Epithelial cell of esophagus (primary cell): ENCODE data around the gene ODAD3.
"Not testable (repeated sequence)": the region's sequence is repeated elsewhere in the genome, so short reads cannot be mapped to it uniquely, and the experiment has no call there.

Experiments
- DNase-seq: peaks from one replicate; pipeline ENCODE4 v3.0.0; 2010; ENCODE audit warnings: low read depth
- H3K4me3 ChIP-seq: 2 replicates; pipeline ENCODE4 v1.5.1; 2011; ENCODE audit warnings: mild to moderate bottlenecking, low read length, control low read depth
- CTCF ChIP-seq: IDR thresholded peaks from 2 replicates; pipeline ENCODE4 v1.5.1; 2011; ENCODE audit warnings: low read depth, mild to moderate bottlenecking, low read length, control low read depth, inconsistent platforms; ENCODE audit not compliant: insufficient read depth; ENCODE audit errors: missing control alignments

Gene ODAD3

DNA sequence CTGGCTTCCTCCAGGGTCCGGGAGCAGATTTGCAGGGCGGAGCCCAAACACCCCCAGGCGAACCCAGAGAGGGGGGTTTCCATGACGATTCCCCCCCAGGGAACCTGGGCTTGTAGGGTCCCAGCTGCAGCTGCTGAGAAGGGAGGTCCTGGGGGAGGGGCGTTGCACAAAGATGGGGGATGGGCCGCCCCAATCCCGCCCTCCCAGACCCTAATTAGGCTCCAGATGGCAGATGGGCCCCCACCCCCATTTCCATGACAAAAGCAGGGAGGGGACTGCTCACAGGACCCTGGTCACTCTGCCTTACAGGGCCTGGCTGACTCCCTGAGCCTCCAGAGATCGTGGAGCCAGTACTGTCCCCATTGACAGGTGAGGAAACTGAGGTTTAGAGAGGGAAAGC is 30.7 kb upstream of the ODAD3 start:
- TF ChIP-seq CTCF: no peak
- DNase-seq: no peak
- H3K4me3 ChIP-seq: no peak overlapping the region

DNA sequence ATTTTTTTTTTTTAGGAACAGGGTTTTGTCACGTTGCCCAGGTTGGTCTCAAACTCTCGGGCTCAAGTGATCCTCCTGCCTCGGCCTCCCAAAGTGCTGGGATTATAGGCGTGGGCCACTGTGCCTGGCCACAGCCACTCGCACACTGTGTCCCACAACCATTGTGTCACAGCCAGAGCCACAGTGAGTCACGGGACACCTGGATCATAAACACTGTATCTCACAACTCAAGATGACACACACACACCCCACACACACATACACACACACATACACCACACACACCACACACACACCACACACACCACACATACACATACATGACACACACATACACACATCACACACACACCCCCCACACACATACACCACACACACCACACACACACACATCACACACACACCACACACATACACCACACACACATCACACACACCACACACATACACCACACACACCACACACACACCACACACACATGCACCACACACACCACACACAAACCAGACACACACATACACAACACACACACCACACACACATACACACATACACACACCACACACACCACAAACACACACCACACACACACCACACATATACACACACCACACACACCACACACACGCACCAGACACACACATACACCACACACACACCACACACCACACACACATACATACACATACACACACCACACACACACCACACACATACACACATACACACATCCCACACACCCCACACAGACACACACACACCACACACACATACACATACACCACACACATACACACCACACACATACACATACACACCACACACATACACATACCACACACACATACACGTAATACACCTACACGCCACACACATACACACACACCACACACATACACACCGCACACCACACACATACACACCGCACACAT is 29.7 kb upstream of the ODAD3 start:
- no peak for DNase-seq

GRCh38 chr19:11463391-11463790 is 28.5 kb upstream of the ODAD3 start:
- no peak for TF ChIP-seq CTCF
- DNase-seq: no peak
- no peak overlapping the region for H3K4me3 ChIP-seq

More for the DNA sequence above, 29.7 kb upstream of the ODAD3 start:
- no peak overlapping the region for H3K4me3 ChIP-seq
- TF ChIP-seq CTCF: no peak

DNA sequence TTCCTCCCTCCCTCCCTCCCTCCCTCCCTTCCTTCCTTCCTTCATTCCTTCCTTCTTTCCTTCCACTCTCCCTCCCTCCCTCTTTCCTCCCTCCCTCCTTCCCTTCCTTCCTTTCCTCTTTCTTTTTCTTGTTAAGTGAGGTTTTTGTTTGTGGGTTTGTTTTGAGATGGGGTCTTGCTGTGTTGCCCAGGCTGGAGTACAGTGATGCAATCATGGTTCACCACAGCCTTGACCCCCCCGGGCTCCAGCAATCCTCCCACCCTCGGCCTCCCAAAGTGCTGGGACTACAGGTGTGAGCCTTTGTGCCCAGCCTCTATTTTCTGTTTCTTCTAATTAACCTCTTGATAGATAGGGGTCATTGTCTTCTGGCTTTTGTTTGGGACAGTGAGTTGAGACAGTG is 26.5 kb upstream of the ODAD3 start:
- no peak for TF ChIP-seq CTCF
- no peak overlapping the region for H3K4me3 ChIP-seq
- DNase-seq: no peak

DNA sequence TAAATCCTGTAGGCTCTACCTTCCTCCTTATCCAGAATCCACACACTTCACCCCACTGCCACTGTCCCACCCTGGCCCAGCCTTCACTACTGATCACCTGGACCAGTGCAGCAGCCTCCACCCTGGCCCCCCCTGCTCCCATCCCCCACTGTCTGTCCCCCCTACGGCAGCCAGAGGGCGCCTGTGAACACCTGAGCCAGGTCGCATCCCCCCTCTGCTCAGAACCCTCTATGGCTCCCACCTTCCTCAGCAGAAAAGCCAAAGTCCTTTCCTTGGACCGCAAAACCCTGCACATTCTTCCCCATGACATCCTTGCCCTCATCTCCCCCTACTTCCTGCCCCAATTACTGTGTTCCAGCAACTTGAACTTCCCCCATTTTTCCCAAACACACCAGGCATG is 25.3 kb upstream of the ODAD3 start:
- H3K4me3 ChIP-seq: no peak overlapping the region
- TF ChIP-seq CTCF: peak; percentile 24
- no peak for DNase-seq

DNA sequence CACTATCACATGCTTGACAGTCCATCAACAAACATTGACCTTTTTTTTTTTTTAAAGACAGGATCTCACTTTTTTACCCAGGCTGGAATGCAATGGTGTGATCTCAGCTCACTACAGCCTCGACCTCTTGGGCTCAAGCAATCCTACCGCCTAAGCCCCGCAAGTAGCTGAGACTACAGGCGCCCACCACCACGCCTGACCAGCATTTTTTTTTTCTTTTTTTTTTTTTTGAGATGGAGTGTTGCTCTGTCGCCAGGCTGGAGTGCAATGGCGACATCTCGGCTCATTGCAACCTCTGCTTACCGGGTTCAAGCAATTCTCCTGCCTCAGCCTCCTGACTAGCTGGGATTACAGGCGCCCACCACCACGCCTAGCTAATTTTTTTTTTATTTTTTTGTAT is 24.0 kb upstream of the ODAD3 start:
- DNase-seq, H3K4me3 ChIP-seq: not testable (repeated sequence)

- no peak overlapping the region for H3K4me3 ChIP-seq
- TF ChIP-seq CTCF: no peak
- DNase-seq: no peak
Observed at GRCh38 chr19:11458236-11458900, 23.4 kb upstream of the ODAD3 start.
